ENCODE results near the gene ADAMTS2. TPM values are rescaled to one million over a fixed set of nuclear protein-coding genes. Genes with fewer than 3 reads are reported as not detected.

ADAMTS2 gene
- total and polyA plus RNA-seq, 2 of the 4 experiments (the other 2 are of a cell fraction), result 19.0 to 58.8 TPM

- ATAC-seq (ENCODE audit: low read depth) (peak; percentile 68), DNase-seq (peak; percentile 58)
- H3K36me3 ChIP-seq (ENCODE audit: control insufficient read depth, insufficient read depth, low read length), result peaks cover 8% of the 10 kb centered on the region; the same call in 1 of the 2 replicates
- H3K14ac ChIP-seq (replicated peaks; ENCODE audit: low read depth, low read length), result peak overlapping the region; percentile 77; the same call in 1 of the 2 replicates
- peak overlapping the region in 1 of 2 experiments; percentile 40; a peak in 1 of 4 replicates for H4K8ac ChIP-seq (ENCODE audit: low read depth in 2 of 2, low read length in 2 of 2)
- no peak overlapping the region; the same call in 2 of the 3 replicates for H2BK15ac ChIP-seq (ENCODE audit: low read depth, low read length)
- peak overlapping the region; percentile 44 for H2BK5ac ChIP-seq (ENCODE audit: low read depth, low read length, poor library complexity, severe bottlenecking)
- peaks cover 15% of the 10 kb centered on the region for H3K4me1 ChIP-seq (ENCODE audit: control insufficient read depth, insufficient read depth, low read length)
- peaks cover 37% of the 10 kb centered on the region for H4K20me1 ChIP-seq (ENCODE audit: insufficient read depth, low read length)
- WGBS, 2 experiments (ENCODE audit: extremely low coverage in 2 of 2, insufficient read length in 1 of 2), result 5% methylated on average over 42 of the region's 63 CpGs; no CpG with 5 or more reads in 1 of the 2 experiments
- peak overlapping the region; percentile 24; the same call in 1 of the 2 replicates for H2AK5ac ChIP-seq (ENCODE audit: low read depth, low read length)
- H2AFZ ChIP-seq (replicated peaks; ENCODE audit: low read length, poor library complexity), result peak overlapping the region; percentile 91
- no TSS peak for BruUV-seq (replicated peaks)
- intact Hi-C loops (cut with micrococcal nuclease) (loop anchor here (2.0 to 5.0 kb wide), 3 partner anchors 83 to 145 kb away; no protein-coding TSS in a partner anchor), dilution Hi-C loops (cut with HindIII; ENCODE audit: low sequenced_read_pairs, unreplicated experiment) (no loop called here), in situ Hi-C loops (cut with MboI; ENCODE audit: low sequenced_read_pairs) (loop anchor here (10.0 kb wide), 1 partner anchor 151 kb away; no protein-coding TSS in a partner anchor)
- H3K4ac ChIP-seq (ENCODE audit: low read depth, low read length), result peak overlapping the region; percentile 58
- H3K4me2 ChIP-seq (ENCODE audit: low read depth, low read length), result peak overlapping the region; percentile 85
- CTCF ChIA-PET, result interaction anchor here (0.5 to 1.5 kb wide), 5 partner anchors 9 to 176 kb away, joined by 3 to 9 read pairs (median 4); no protein-coding TSS in a partner anchor
- no peaks in the 10 kb centered on the region; the same call in 1 of the 2 replicates for H3K27me3 ChIP-seq (ENCODE audit: control insufficient read depth, insufficient read depth, low read length)
- peak overlapping the region; percentile 74 for H3K27ac ChIP-seq (ENCODE audit: insufficient read depth, low read length)
- H3K9me1 ChIP-seq (ENCODE audit: insufficient read depth, low read length), result peaks cover 4% of the 10 kb centered on the region
- peak overlapping the region; percentile 97 for H2AK9ac ChIP-seq (replicated peaks; ENCODE audit: low read depth, low read length, poor library complexity)
- peak overlapping the region; percentile 89 for H3K9ac ChIP-seq (ENCODE audit: low read depth, low read length)
- no peak overlapping the region for H3K56ac ChIP-seq (ENCODE audit: extremely low read depth, insufficient read depth, low read length)
- H3K4me3 ChIP-seq (ENCODE audit: insufficient read depth, low read depth, low read length), result peak overlapping the region; percentile 93
- H3K23ac ChIP-seq (ENCODE audit: low read depth, low read length), result peak overlapping the region; percentile 86; the same call in 1 of the 2 replicates
- peaks cover 16 to 50% of the 10 kb centered on the region in 2 experiments for H3K79me1 ChIP-seq (ENCODE audit: low read depth in 1 of 2, low read length in 2 of 2)
- H2BK20ac ChIP-seq (ENCODE audit: low read depth, low read length), result 0 out of 2 replicates have a peak overlapping the region, but pooled peaks have one; percentile 13
- no peaks in the 10 kb centered on the region for H3K9me3 ChIP-seq (ENCODE audit: control insufficient read depth, insufficient read depth, low read length)
- H4K91ac ChIP-seq (ENCODE audit: insufficient read depth, low read depth, low read length), result no peak overlapping the region; the same call in none of the 2 replicates
- POLR2A ChIA-PET (ENCODE audit: unreplicated experiment), result interaction anchor here (0.6 to 0.7 kb wide), 2 partner anchors 10 to 196 kb away, joined by 3 to 6 read pairs; no protein-coding TSS in a partner anchor
- H3K18ac ChIP-seq (ENCODE audit: low read depth, low read length), result peak overlapping the region; percentile 31; the same call in 1 of the 2 replicates
- H2BK120ac ChIP-seq (ENCODE audit: low read depth, low read length), result no peak overlapping the region
- no peak overlapping the region for H4K5ac ChIP-seq (ENCODE audit: low read depth, low read length)
- TF ChIP-seq RFX5 (IDR thresholded peaks at IDR 0.05; ENCODE audit: low read depth, low read length) (no peak), FOS (IDR thresholded peaks at IDR 0.05; ENCODE audit: low read depth, low read length) (no peak), CEBPB (IDR thresholded peaks at IDR 0.05; ENCODE audit: low read depth, low read length) (no peak), USF2 (IDR thresholded peaks at IDR 0.05; ENCODE audit: low read depth, low read length) (peak; percentile 81), MAZ (IDR thresholded peaks at IDR 0.05; ENCODE audit: borderline replicate concordance, low read depth, low read length) (peak; percentile 56; the same call in 1 of the 2 replicates), CHD1 (IDR thresholded peaks at IDR 0.05; ENCODE audit: low read depth, low read length) (no peak), MXI1 (IDR thresholded peaks at IDR 0.05; ENCODE audit: borderline replicate concordance, low read depth, low read length) (peak; percentile 88), SMC3 (IDR thresholded peaks at IDR 0.05; ENCODE audit: low read depth, low read length) (peak; percentile 28), RCOR1 (IDR thresholded peaks at IDR 0.05; ENCODE audit: insufficient replicate concordance, low read length) (no peak), RAD21 (IDR thresholded peaks at IDR 0.05; ENCODE audit: low read length) (peak; percentile 57), NFE2L2 (IDR thresholded peaks at IDR 0.05; ENCODE audit: low read depth, low read length) (no peak), BHLHE40 (IDR thresholded peaks at IDR 0.05; ENCODE audit: low read depth, low read length) (0 out of 2 replicates have a peak, but pooled peaks have one; percentile 19)
- TF ChIP-seq, protein P1, sequence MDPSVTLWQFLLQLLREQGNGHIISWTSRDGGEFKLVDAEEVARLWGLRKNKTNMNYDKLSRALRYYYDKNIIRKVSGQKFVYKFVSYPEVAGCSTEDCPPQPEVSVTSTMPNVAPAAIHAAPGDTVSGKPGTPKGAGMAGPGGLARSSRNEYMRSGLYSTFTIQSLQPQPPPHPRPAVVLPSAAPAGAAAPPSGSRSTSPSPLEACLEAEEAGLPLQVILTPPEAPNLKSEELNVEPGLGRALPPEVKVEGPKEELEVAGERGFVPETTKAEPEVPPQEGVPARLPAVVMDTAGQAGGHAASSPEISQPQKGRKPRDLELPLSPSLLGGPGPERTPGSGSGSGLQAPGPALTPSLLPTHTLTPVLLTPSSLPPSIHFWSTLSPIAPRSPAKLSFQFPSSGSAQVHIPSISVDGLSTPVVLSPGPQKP (IDR thresholded peaks at IDR 0.05; ENCODE audit: borderline replicate concordance, low read depth, low read length), result no peak
These were observed 1.4 kb downstream of the ADAMTS2 start for GRCh38 chr5:179343719-179344430.
